ENCODE data around the gene TMEM9B. TPM values are rescaled to one million over a fixed set of nuclear protein-coding genes. Genes with fewer than 3 reads are reported as not detected.

Gene TMEM9B
- total RNA-seq, 6 experiments from 2014 or later = 15.5 to 33.6 (median 19.8) TPM

DNA sequence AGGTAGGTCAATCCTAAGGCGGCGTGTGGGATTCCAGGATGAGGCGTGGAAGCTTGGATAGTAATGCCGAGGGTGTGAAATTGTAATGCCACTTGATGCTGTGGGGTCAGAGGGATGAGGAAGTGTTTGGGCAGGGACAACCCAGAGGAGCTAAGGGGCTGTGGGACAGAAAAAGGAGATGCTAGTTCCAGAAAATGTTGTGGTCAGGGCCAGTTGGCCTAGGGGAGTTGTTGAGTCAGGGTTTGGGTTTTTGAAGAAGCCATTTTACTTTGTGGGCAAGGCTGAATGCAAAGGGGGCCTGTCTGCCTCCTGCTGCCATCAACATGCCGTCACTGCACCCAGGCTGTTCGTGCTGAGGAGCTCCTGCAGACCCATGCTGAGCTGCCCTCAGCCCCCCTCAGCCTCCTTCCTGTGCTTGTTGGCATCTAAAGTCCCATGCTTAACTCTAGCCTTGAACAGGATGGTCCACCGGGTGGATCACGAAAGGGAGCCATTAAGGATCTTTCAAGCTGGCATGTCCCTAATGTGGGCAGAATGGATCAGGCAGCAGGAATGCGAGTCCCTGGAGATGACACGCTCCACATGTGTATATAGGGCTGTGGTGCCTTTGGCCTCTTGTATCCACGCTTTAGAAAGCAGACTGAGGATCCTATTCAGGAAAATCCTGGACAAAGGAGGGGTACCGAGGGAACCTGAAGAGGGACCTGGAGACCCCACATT is 33.6 kb downstream of the TMEM9B start:
- no peak overlapping the region for H3K4me3 ChIP-seq
- no peaks in the 10 kb centered on the region for H3K4me1 ChIP-seq
- H3K27me3 ChIP-seq = no peaks in the 10 kb centered on the region
- no peaks in the 10 kb centered on the region for H3K9me3 ChIP-seq
- DNase-seq = no peak
- no peaks in the 10 kb centered on the region for H3K36me3 ChIP-seq
- no peak for ATAC-seq
- TF ChIP-seq POLR2A (IDR thresholded peaks at IDR 0.05) = no peak
- TF ChIP-seq, protein P1, sequence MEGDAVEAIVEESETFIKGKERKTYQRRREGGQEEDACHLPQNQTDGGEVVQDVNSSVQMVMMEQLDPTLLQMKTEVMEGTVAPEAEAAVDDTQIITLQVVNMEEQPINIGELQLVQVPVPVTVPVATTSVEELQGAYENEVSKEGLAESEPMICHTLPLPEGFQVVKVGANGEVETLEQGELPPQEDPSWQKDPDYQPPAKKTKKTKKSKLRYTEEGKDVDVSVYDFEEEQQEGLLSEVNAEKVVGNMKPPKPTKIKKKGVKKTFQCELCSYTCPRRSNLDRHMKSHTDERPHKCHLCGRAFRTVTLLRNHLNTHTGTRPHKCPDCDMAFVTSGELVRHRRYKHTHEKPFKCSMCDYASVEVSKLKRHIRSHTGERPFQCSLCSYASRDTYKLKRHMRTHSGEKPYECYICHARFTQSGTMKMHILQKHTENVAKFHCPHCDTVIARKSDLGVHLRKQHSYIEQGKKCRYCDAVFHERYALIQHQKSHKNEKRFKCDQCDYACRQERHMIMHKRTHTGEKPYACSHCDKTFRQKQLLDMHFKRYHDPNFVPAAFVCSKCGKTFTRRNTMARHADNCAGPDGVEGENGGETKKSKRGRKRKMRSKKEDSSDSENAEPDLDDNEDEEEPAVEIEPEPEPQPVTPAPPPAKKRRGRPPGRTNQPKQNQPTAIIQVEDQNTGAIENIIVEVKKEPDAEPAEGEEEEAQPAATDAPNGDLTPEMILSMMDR (IDR thresholded peaks at IDR 0.05) = no peak
- 94% methylated on average over 6 of the region's 12 CpGs for WGBS (ENCODE audit: insufficient coverage, low coverage, low lambda C conversion rate, missing lambda C conversion rate)
- intact Hi-C loops (cut with DNase I) = no loop called here
- H3K27ac ChIP-seq = no peak overlapping the region

DNA sequence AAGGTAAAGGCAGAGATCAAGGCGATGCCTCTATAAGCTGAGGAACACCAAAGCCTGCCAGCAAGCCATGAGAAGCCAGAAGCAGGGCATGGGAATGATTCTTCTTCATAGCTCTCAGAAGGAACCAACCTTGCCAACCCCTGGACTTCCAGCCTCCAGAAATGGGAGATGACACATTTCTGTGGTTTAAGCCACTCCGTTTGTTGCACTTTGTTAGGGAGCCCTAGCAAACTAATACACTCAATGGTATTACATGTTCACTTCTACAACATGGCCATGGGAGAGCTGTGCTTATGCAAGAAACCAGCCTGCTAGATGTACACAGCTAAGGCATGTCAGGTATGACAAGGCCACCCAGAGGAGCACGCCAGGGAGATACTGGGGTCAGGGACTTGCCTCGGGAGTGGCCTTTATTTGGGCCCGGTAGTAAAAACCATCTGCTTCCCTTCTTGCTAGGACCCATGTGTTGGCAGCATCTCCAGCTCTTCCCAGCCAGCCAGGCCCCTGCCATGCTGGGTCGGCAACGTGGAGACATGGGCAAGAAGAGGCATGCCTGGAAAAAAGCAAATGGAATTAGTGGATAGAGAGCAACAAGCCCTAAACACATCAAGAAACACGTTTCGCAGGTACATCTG is 35.1 kb downstream of the TMEM9B start:
- DNase-seq (no peak), ATAC-seq (no peak)
- 91% methylated on average over 7 of the region's 9 CpGs for WGBS (ENCODE audit: insufficient coverage, low coverage, low lambda C conversion rate, missing lambda C conversion rate)
- Histone ChIP-seq H3K4me1 (no peaks in the 10 kb centered on the region), H3K27me3 (no peaks in the 10 kb centered on the region), H3K36me3 (no peaks in the 10 kb centered on the region), H3K27ac (no peak overlapping the region), H3K4me3 (no peak overlapping the region), H3K9me3 (no peaks in the 10 kb centered on the region)
- intact Hi-C loops (cut with DNase I) = no loop called here
- TF ChIP-seq POLR2A (IDR thresholded peaks at IDR 0.05) = no peak
- TF ChIP-seq, protein P1 (IDR thresholded peaks at IDR 0.05) = no peak

DNA sequence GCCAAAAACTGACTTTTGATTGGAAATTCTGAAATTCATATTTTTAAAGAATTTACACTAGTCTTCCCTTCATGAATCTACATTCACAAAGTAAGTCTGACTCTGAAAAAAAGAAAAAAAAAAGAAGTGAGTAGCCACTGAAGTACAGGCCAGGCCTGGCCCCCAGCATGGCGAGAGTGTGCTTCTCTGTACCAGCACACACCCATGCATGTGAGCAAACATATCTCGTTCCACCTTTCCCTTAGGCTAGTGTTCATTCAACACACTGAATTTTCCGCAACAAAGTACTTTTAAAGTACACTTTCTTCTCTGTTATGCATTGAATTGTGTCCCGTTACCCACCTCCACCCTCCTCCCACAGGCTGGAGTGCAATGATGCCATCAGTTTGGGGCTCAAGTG is 36.0 kb downstream of the TMEM9B start:
- ATAC-seq (no peak), DNase-seq (no peak)
- Histone ChIP-seq H3K27me3 (no peaks in the 10 kb centered on the region), H3K4me1 (no peaks in the 10 kb centered on the region), H3K27ac (no peak overlapping the region), H3K36me3 (no peaks in the 10 kb centered on the region), H3K9me3 (no peaks in the 10 kb centered on the region), H3K4me3 (no peak overlapping the region)
- intact Hi-C loops (cut with DNase I) = no loop called here
- WGBS (ENCODE audit: insufficient coverage, low coverage, low lambda C conversion rate, missing lambda C conversion rate) = 100% methylated on average over 3 of the region's 4 CpGs
- TF ChIP-seq, protein P1 (IDR thresholded peaks at IDR 0.05) = no peak
- no peak for TF ChIP-seq POLR2A (IDR thresholded peaks at IDR 0.05)

DNA sequence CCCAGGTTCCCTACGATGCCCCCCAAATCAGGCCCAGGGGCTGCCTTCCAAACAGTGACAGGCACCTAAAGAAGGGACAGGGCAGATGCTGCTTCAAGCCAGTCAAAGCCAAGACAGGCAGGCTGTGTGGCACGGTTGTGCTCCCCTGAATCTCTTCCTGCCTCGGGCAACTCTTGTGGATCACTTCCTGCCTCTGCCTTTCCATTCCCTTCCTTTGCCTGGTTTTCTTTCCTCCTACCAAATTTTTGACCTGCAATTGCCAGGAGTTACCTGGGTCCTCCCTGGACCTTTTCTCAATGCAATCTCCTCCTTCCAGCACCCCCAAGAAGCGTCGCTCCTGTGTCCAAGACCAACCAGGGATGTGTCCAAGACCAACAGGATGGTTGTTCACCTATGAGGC is 37.0 kb downstream of the TMEM9B start:
- no peaks in the 10 kb centered on the region for H3K27me3 ChIP-seq

More for the DNA sequence above, 37.0 kb downstream of the TMEM9B start:
- H3K9me3 ChIP-seq = no peaks in the 10 kb centered on the region
- TF ChIP-seq, protein P1 (IDR thresholded peaks at IDR 0.05) = no peak
- no peak for TF ChIP-seq POLR2A (IDR thresholded peaks at IDR 0.05)
- 84% methylated on average over 5 of the region's 5 CpGs for WGBS (ENCODE audit: insufficient coverage, low coverage, low lambda C conversion rate, missing lambda C conversion rate)
- no peak overlapping the region for H3K4me3 ChIP-seq
- DNase-seq = no peak
- no peak for ATAC-seq
- no peak overlapping the region for H3K27ac ChIP-seq
- intact Hi-C loops (cut with DNase I) = no loop called here
- no peaks in the 10 kb centered on the region for H3K4me1 ChIP-seq
- peaks cover 0 to under 1% (median 0%) of the 10 kb centered on the region in 4 donors for H3K36me3 ChIP-seq

All from right lobe of liver (tissue), 6 donors.